Liver (tissue), 9 donors: ENCODE data around the gene SLBP. TPM values are rescaled to one million over a fixed set of nuclear protein-coding genes. Genes with fewer than 3 reads are reported as not detected.

Experiments used
- DNase-seq: peaks from one replicate; pipeline ENCODE4 v3.0.0-alpha.2; 2017; ENCODE audit warnings: low spot score
- H3K27ac ChIP-seq, 2 donors: one replicate each; pipeline ENCODE4 v1.7.0; 2013; ENCODE audit warnings: inconsistent platforms in 2 of 2, low read length in 2 of 2, control low read depth in 1 of 2, low read depth in 1 of 2, mild to moderate bottlenecking in 1 of 2
- H3K27me3 ChIP-seq, 4 donors: one replicate each; pipeline versions ENCODE4 v1.6.1 to v1.7.0; 2013; ENCODE audit warnings: low read length in 3 of 4, inconsistent platforms in 1 of 4, mild to moderate bottlenecking in 1 of 4, moderate library complexity in 1 of 4; ENCODE audit not compliant: control insufficient read depth in 4 of 4, insufficient read depth in 4 of 4
- H3K36me3 ChIP-seq, 4 donors: one replicate each; pipeline versions ENCODE4 v1.6.1 to v1.7.0; 2013; ENCODE audit warnings: low read length in 3 of 4, mild to moderate bottlenecking in 3 of 4, low read depth in 1 of 4, moderate library complexity in 1 of 4; ENCODE audit not compliant: control insufficient read depth in 4 of 4, insufficient read depth in 3 of 4
- H3K4me1 ChIP-seq, 4 donors: one replicate each; pipeline versions ENCODE4 v1.6.1 to v1.7.0; 2013; ENCODE audit warnings: low read length in 3 of 4, mild to moderate bottlenecking in 3 of 4, moderate library complexity in 1 of 4; ENCODE audit not compliant: control insufficient read depth in 4 of 4, insufficient read depth in 4 of 4
- H3K4me3 ChIP-seq, 3 donors: one replicate each; pipeline versions ENCODE4 v1.6.1 to v1.7.0; 2013; ENCODE audit warnings: low read length in 3 of 3, control low read depth in 1 of 3, low read depth in 1 of 3, mild to moderate bottlenecking in 1 of 3
- H3K9ac ChIP-seq, 2 donors: one replicate each; pipeline ENCODE4 v1.7.0; 2013; ENCODE audit warnings: low read length in 2 of 2, mild to moderate bottlenecking in 2 of 2, moderate library complexity in 2 of 2, control low read depth in 1 of 2, low read depth in 1 of 2
- H3K9me3 ChIP-seq, 4 donors: one replicate each; pipeline versions ENCODE4 v1.6.1 to v1.7.0; 2013; ENCODE audit warnings: low read length in 3 of 4; ENCODE audit not compliant: control insufficient read depth in 4 of 4
- ATF3 ChIP-seq: IDR thresholded peaks from 2 replicates; pipeline ENCODE4 v1.6.1; 2016; ENCODE audit warnings: antibody characterized with exemption
- FOXA1 ChIP-seq: IDR thresholded peaks from 2 replicates; pipeline ENCODE4 v1.6.1; 2016; ENCODE audit warnings: antibody characterized with exemption
- FOXA2 ChIP-seq: IDR thresholded peaks from 2 replicates; pipeline ENCODE4 v1.6.1; 2016; ENCODE audit warnings: antibody characterized with exemption
- GABPA ChIP-seq, 2 donors: IDR thresholded peaks in 1 of 2; conservative IDR thresholded peaks in 1 of 2; 2 replicates each; pipeline ENCODE4 v1.6.1; 2016; ENCODE audit warnings: antibody characterized with exemption in 2 of 2, mild to moderate bottlenecking in 1 of 2, moderate library complexity in 1 of 2
- HNF4A ChIP-seq, 2 donors: conservative IDR thresholded peaks; 2 replicates each; pipeline ENCODE4 v1.6.1; 2016; ENCODE audit warnings: antibody characterized with exemption in 2 of 2, mild to moderate bottlenecking in 2 of 2
- HNF4G ChIP-seq: IDR thresholded peaks from 2 replicates; pipeline ENCODE4 v1.6.1; 2016; ENCODE audit warnings: antibody characterized with exemption
- JUND ChIP-seq, 2 donors: IDR thresholded peaks; 2 replicates each; pipeline ENCODE4 v1.6.1; 2016; ENCODE audit warnings: antibody characterized with exemption in 2 of 2
- NR2F2 ChIP-seq: IDR thresholded peaks from 2 replicates; pipeline ENCODE4 v1.6.1; 2016; ENCODE audit warnings: antibody characterized with exemption
- RAD21 ChIP-seq, 2 donors: IDR thresholded peaks; 2 replicates each; pipeline ENCODE4 v1.6.1; 2016; ENCODE audit warnings: antibody characterized with exemption in 2 of 2, mild to moderate bottlenecking in 2 of 2
- REST ChIP-seq: IDR thresholded peaks from 2 replicates; pipeline ENCODE4 v1.6.1; 2016; ENCODE audit warnings: antibody characterized with exemption, mild to moderate bottlenecking
- RXRA ChIP-seq, 2 donors: IDR thresholded peaks; 2 replicates each; pipeline ENCODE4 v1.6.1; 2017 to 2018; ENCODE audit warnings: antibody characterized with exemption in 2 of 2, mild to moderate bottlenecking in 1 of 2
- SP1 ChIP-seq: IDR thresholded peaks from 2 replicates; pipeline ENCODE4 v1.6.1; 2018; ENCODE audit warnings: antibody characterized with exemption, mild to moderate bottlenecking
- TAF1 ChIP-seq: conservative IDR thresholded peaks from 2 replicates; pipeline ENCODE4 v1.6.1; 2016; ENCODE audit warnings: antibody characterized with exemption, mild to moderate bottlenecking
- YY1 ChIP-seq: IDR thresholded peaks from 2 replicates; pipeline ENCODE4 v1.6.1; 2016; ENCODE audit warnings: antibody characterized with exemption, mild to moderate bottlenecking
- ZBTB33 ChIP-seq: IDR thresholded peaks from 2 replicates; pipeline ENCODE4 v1.6.1; 2016; ENCODE audit warnings: antibody characterized with exemption
- WGBS: extraction: QIAGEN DNeasy Blood & Tissue Kit; methylation state at CpG from one replicate; pipeline ENCODE4 v1.1.7; 2013; 5-methylcytosine and 5-hydroxymethylcytosine counted together
- polyA plus RNA-seq, 2 donors: library from polyadenylated mRNA; stranded (reverse) in 1 of 2; unstranded in 1 of 2; fragments of 200-250 nt in 1 of 2; fragments of >200 nt in 1 of 2; fragmentation: Nextera tagmentation in 1 of 2; extraction: Ambion mirVana in 1 of 2; gene quantifications; one replicate each; pipeline versions ENCODE4 v1.2.1 to v1.2.3, GENCODE V29; 2013 to 2015
- total RNA-seq, 2 donors: library from RNA; depleted of rRNA; stranded (reverse); fragments of >200 nt; gene quantifications; one replicate each; pipeline ENCODE4 v1.2.3, GENCODE V29; 2014
- TF ChIP-seq, protein P1 (sequence below): fragments of 150-350 bp; IDR thresholded peaks from 2 replicates; pipeline ENCODE4 v1.5.1; 2017; ENCODE audit warnings: improper control_type of control experiment, low read depth, low read length; ENCODE audit not compliant: missing input control
- donor health status: healthy.
- donor health status: healthy.
- donor health status: healthy.
- donor health status: healthy.
- donor health status: healthy.

SLBP gene
- total and polyA plus RNA-seq, 4 donors: 14.7 to 64.4 (median 17.4) TPM

DNA sequence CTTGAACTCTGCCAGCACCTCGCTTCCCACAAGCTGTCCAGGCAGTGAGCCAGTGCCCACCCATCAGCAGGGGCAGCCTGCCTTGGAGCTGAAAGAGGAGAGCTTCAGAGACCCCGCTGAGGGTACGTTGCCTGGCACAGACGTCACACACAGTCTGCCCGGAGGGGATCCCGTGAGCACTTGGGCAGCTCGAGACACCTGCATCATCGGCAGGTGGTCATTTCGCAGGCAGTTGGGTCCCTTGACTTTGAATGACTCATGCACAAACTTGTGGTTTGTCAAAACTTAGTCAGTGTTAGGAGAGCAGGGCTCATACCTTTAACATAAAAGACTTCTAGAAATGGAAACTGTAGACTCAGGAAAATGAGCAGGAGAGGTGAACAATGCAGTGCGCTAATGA, 19.1 kb upstream of the SLBP start:
- DNase-seq: no peak
- Histone ChIP-seq H3K27ac (no peak overlapping the region), H3K36me3 (peaks cover 0 to 9% (median 4%) of the 10 kb centered on the region in 4 donors), H3K9ac (no peak overlapping the region), H3K9me3 (no peaks in the 10 kb centered on the region), H3K4me3 (no peak overlapping the region), H3K4me1 (peaks cover 0 to 7% (median 0%) of the 10 kb centered on the region in 4 donors), H3K27me3 (no peaks in the 10 kb centered on the region)
- TF ChIP-seq RAD21 (IDR thresholded peaks at IDR 0.05) (no peak), YY1 (no peak), ZBTB33 (no peak), ATF3 (no peak), TAF1 (no peak), SP1 (no peak), HNF4G (no peak), NR2F2 (no peak)
- 96% methylated on average over 10 of the region's 10 CpGs for WGBS

DNA sequence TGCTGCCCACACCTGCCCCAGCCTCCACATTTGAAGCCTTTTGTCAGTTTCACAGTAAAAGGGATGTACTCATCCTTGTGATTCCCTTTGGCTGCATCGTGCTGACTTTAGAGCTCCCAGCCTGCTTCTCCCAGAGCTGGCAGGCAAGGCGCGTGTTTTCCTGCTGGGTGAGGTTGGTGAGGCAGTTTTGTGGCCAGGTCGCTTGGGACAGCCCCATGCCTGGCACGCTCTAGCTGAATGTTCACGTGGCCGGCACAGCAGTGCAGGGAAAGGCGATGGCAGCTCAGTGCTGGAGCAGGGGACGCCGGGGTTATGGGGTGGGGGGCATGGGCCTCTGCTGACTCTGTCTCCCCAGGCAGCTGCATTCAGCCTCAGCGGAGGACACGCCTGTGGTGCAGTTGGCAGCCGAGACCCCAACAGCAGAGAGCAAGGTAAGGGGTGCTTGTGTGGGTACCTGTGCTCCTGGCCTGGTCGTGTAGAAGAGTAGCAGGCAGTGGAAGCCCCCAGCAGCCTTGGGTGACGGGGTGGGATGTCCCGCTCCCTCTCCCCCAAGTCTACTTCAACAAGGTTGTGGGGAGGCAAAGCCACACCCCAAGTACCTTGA, 18.5 kb upstream of the SLBP start:
- no peak for DNase-seq
- Histone ChIP-seq H3K27me3 (no peaks in the 10 kb centered on the region), H3K9ac (no peak overlapping the region), H3K4me3 (no peak overlapping the region), H3K9me3 (no peaks in the 10 kb centered on the region), H3K4me1 (peaks cover 0 to 9% (median 0%) of the 10 kb centered on the region in 4 donors), H3K27ac (no peak overlapping the region), H3K36me3 (peaks cover 0 to 6% (median 4%) of the 10 kb centered on the region in 4 donors)
- no peak for TF ChIP-seq RXRA (IDR thresholded peaks at IDR 0.05)
- TF ChIP-seq YY1: no peak
- TF ChIP-seq SP1: no peak
- TF ChIP-seq HNF4A (conservative IDR thresholded peaks at IDR 0.05): no peak
- TF ChIP-seq, protein P1, sequence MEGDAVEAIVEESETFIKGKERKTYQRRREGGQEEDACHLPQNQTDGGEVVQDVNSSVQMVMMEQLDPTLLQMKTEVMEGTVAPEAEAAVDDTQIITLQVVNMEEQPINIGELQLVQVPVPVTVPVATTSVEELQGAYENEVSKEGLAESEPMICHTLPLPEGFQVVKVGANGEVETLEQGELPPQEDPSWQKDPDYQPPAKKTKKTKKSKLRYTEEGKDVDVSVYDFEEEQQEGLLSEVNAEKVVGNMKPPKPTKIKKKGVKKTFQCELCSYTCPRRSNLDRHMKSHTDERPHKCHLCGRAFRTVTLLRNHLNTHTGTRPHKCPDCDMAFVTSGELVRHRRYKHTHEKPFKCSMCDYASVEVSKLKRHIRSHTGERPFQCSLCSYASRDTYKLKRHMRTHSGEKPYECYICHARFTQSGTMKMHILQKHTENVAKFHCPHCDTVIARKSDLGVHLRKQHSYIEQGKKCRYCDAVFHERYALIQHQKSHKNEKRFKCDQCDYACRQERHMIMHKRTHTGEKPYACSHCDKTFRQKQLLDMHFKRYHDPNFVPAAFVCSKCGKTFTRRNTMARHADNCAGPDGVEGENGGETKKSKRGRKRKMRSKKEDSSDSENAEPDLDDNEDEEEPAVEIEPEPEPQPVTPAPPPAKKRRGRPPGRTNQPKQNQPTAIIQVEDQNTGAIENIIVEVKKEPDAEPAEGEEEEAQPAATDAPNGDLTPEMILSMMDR: no peak
- TF ChIP-seq ATF3: no peak
- no peak for TF ChIP-seq ZBTB33
- TF ChIP-seq GABPA (IDR thresholded peaks at IDR 0.05 in 1 of 2, conservative IDR thresholded peaks at IDR 0.05 in 1 of 2): no peak
- no peak for TF ChIP-seq JUND (IDR thresholded peaks at IDR 0.05)
- no peak for TF ChIP-seq REST
- TF ChIP-seq FOXA1: no peak
- no peak for TF ChIP-seq FOXA2
- no peak for TF ChIP-seq HNF4G
- WGBS: 95% methylated on average over 16 of the region's 16 CpGs
